Activated CD4-positive, alpha-beta T cell treated with anti-CD3 and anti-CD28 coated beads for 48 hours (primary cell): ENCODE results near the gene NELFCD.
"Not testable (repeated sequence)": the region's sequence is repeated elsewhere in the genome, so short reads cannot be mapped to it uniquely, and the experiment has no call there.

Experiments
- DNase-seq: peaks from one replicate; pipeline ENCODE4 v3.0.0-alpha.2; 2020

The NELFCD gene, protein sequence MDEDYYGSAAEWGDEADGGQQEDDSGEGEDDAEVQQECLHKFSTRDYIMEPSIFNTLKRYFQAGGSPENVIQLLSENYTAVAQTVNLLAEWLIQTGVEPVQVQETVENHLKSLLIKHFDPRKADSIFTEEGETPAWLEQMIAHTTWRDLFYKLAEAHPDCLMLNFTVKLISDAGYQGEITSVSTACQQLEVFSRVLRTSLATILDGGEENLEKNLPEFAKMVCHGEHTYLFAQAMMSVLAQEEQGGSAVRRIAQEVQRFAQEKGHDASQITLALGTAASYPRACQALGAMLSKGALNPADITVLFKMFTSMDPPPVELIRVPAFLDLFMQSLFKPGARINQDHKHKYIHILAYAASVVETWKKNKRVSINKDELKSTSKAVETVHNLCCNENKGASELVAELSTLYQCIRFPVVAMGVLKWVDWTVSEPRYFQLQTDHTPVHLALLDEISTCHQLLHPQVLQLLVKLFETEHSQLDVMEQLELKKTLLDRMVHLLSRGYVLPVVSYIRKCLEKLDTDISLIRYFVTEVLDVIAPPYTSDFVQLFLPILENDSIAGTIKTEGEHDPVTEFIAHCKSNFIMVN

DNA sequence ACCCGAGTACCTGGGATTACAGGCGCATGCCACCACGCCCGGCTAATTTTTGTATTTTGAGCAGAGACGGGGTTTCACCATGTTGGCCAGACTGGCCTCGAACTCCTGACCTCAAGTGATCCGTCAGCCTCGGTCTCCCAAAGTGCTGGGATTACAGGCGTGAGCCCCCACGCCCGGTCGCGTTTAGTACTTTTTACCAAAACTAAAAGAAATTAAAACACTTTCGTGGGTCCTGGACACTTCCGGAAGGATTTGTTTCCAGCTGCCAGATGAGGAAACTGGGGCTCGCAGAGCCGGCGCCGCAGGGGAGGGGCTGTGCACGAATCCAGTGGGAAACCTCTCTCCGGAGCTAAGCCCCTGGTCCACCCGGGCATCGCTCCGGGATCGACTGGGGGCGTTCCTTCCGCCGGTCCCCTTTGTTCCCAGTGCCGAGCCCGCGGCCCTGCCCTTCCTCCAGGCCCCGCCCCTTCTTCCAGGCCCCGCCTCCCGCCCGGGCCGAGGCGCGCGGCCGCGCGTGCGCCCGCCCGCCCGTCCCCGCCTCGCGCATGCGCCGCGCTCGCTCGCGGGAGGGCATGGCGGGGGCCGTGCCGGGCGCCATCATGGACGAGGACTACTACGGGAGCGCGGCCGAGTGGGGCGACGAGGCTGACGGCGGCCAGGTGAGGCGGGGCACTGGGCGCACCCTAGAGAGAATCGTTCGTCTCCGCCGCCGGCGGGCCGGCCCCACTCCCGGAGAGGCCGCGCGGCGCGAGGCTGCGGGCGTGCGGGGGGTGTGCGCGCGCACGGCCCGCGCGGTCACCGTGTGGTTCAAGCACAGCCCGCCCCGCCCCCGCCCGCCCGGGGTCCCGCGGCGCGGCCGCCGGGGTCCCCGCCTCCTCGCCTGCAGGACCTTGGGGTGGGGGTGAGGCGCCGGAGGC, at the start of gene NELFCD:
Gene NELFCD (plus strand): TSS at position 546 of the 917 bp plus-strand sequence. CDS start 54 bp downstream, at position 600.
- peak; percentile 91 for DNase-seq

DNA sequence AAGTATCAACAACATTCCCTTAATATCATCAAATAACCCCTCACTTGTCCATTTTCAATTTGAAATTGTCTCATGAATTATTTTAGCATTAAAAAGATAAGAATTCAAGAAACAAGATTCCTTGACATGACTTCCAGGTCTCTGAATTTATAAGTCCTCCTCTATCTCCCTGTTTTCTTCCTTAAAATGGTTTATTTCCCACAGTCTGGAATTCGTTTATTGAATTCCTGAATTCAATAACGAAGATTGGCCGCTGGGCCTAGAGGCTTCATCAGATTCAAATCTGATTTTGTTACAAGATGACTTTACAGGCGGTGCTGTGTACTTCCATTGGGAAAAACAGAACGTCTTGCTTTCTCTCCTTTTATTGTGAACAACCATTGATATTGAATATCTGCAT, 48.9 kb upstream of the NELFCD start:
- DNase-seq: no peak

DNA sequence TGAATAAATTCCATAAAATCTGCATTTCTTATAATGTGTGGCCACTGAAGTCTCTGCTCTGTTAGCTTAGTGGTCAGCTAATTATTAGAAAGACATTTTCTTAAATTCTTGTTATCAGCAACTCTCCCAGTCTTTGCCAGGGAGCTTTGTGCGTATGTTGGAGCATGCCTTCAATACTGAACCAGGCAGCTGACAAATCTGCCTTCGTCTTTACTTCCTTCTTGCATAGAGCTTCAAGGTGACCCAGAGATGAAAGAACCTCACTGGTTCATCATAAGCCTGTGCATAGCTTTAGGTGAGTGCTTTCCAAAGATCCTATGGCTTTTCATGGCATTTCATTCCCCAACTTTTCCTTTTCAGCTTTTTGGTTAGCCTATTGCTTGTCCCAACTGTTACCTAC, 43.0 kb upstream of the NELFCD start:
- no peak for DNase-seq

DNA sequence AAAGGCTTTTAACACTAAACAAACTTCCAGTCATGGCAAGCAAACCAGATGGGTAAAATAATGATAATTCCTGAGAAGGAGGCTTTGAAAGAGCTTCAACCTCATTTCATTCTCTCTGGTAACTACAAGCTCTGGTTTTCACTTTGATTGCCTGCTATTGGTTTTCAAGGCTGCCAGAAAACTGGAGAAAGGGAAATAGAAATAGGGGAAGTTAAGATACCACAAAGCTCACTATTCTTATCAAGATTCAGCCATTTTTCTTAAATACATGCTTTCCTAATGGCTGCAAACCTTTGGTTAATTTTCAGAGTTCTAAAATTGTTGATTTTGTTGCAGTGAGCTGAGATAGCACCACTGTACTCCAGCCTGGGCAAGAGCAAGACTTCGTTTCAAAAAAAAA, 42.5 kb upstream of the NELFCD start:
- no peak for DNase-seq

DNA sequence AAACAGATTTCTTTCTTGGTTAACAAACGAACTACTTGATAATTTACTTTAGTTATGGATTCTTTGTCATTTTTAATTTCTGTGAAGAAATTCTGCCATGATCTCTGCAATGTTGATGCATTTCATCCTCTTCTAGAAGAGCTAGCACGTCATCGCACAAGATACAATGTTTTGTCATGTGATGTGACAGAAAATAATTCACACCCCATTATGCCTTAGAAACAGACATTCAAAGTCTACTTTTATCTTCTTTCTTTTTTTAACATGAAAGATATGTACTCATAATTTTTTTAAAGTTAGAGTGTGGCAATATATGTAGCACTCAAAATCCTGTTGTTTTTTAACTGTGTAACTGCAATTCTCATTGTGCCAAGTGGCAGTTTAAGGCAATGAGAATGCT, 39.6 kb upstream of the NELFCD start:
- DNase-seq: no peak

DNA sequence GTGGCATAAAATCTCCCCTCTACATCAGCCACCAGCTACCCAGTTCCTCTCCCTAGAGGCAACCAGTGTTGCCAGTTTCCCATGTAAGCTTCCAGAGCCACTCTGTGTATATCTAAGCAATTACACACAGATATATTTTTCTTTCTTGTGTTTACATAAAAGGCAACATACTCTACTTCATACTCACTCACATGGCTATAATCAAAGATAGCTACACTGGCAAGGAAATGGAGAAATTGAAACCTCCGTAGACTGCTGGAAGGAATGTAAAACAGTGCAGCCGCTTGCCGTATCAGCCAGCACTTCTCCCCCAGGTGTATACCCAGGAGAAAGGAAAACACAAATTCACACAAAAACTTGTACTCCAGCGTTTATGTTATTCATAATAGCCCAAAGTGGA, 38.5 kb upstream of the NELFCD start:
- DNase-seq: no peak

DNA sequence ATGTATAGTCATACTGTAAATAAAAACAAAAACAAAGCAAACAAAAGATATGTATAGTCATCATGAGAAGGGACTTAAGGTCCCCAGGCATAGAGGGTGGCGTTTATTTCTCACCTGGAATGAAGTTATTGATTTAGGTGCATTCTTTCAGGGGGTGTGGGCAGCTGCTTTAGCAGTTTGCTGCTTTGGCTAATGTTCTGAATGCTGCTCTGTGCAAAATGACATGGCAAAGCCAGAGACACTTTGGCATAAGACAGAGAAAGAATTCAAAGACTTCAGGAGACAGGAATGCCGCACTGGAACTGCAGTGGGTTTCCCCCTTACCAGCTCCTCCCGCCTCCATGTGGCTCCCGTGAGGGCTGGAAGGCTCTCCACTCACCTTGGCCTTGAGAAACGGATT, 36.4 kb upstream of the NELFCD start:
- DNase-seq: no peak

DNA sequence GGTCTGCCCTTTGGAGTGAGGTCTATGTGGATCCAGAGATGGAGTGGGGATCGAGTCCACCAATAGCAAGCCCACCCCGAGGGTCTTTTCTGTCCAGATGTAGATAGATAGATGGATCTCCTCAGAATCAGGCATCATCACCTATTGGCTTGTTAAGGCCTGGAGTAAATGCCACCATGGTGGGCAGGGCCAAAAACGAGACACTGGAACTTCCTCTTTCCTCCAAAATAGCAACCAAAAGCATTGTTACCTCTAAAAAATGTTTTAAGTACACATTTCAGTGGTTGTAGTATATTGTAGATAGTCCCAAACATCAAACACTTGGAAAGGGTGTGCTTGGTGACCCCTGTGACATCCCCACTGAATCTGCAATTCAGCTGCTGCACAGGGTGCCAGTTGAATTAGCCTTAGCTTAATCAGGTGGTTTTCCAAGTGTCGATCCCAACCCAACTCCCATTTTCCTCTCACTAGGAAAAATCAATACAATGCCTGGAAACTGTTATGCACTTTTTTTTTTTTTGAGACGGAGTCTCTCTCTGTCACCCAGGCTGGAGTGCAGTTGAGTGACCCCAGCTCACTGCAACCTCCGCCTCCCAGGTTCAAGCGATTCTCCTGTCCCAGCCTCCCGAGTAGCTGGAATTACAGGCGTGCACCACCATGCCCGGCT, 35.0 kb upstream of the NELFCD start:
- no peak for DNase-seq

DNA sequence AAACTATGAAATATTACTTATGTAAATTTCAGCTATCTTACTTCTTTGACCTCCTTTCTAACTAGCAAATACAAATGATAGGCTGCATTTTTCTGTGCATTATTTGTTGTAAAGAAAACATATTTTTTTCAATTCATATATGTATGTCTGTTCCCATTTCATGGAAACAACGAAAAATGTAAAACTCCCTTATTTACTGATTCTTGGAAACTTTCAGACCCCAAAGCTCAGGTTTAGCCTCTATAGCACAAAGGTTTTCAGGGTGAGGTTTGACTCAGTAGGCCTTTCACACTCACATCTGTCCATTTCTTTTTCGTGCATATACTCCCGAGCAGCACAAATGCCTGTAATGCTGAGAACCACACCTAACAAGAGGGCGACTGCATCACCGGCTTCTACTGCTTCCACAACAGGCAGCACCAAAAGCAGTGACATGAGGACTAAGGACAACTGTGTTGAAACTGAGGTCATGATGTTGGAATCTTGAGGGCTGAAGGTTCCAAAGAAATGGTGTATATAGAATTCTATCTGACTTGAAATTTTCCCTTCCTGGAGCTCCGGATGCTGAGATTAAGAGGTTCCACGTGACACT, 33.2 kb upstream of the NELFCD start:
- DNase-seq: not testable (repeated sequence)

DNA sequence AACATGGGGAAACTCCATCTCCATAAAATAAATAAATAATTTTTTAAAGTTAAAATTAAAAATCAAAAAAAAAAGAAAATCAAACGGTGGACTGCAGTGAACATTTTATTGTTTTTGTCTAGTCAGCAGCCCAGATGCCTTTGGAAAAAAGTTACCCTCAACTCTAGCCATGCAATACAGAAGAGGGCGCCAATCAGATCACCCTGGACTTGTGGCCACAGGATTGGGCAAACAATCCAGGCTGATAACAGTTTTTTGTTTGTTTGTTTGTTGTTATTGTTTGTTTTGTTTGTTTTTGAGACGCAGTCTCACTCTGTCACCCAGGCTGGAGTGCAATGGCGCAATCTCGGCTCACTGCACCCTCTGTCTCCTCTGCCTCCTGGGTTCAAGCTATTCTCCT, 30.5 kb upstream of the NELFCD start:
- DNase-seq: no peak

DNA sequence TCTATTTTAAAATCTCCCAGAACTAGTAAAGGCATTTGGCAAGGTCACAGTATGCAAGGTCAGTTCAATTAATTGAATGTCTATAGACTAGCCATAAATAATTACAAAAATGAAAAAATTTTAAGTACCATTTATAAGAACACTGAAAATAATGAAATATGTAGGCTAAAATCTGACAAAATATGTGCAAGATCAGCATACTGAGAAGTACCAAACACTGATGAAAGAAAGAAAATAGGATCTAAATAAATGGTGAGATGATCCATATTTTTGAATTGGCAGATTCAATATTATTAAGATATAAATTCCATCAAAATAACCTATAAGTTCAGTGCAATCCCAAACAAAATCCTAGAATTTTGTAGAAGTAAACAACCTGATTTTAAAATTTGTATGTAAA, 28.0 kb upstream of the NELFCD start:
- no peak for DNase-seq

DNA sequence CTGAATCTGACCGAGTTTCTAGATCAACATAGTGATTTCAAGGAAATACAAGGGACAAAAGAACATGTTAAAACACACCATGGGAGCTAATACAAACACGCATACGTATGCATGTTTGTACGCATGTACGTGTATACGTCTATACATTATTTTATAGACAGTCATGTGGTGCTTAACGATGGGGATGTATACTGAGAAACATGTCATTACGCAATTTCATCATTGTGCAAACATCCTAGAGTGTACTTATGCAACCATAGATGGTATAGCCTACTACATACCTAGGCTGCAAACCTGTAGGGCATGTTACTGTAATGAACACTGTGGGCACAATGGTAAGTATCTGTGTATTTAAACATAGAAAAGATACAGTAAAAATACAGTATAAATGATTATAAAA, 25.0 kb upstream of the NELFCD start:
- DNase-seq: no peak

DNA sequence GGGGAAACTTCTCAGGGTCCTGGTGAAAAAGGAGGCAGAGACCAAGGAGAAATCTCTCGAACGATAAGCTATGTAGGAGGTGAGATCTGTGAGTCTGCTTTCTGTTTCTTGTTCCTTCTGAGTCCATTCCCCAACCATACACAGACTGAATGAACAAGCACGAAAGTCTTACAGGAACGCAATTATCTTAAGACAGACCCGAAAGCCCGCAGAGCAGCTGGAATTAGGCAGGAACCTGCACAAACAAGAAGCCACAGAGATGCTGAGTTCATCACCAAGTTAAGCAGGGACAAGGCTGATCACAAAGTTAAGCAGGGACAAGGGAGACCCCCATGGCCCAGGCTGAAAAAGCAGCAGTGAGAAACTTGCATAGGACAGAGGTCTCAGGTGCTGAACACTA, 21.4 kb upstream of the NELFCD start:
- DNase-seq: no peak

DNA sequence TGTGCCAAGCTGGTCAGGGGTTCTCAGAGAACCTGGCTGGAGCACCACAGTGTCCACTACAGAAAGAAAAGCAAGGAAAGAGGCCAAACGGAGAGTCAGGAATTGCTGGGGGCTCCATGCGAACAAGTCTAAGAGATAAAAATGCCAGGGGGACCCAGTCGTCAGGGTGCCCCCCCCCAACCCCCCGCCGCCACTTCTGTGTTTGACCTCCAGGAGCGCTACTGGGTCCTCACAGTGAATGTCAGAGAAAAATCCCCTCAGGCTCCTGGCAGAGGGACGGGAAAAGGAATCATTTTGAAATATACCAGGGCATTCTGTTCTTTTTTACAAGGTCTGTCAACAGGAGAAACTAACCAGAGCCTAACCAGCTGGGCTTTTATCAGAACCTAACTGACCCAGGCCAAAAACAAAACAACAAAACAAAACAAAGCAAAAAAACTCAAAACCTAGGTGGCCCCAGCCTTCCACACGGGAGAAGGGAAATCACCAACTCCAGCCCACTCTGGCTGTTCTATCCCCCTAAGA, 17.9 kb upstream of the NELFCD start:
- DNase-seq: no peak

DNA sequence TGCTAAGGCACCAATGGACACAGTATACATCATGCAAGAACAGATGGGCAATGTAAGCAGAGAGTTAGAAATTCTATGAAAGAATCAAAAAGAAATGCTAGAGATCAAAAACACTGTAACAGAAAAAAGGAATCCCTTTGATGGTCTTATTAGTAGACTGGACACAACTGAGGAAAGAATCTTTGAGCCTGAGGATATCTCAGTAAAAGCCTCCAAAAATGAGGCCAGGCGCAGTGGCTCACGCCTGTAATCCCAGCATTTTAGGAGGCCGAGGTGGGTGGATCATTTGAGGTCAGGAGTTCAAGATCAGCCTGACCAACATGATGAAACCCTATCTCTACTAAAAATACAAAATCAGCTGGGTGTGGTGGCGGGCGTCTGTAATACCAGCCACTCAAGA, 17.1 kb upstream of the NELFCD start:
- not testable (repeated sequence) for DNase-seq

DNA sequence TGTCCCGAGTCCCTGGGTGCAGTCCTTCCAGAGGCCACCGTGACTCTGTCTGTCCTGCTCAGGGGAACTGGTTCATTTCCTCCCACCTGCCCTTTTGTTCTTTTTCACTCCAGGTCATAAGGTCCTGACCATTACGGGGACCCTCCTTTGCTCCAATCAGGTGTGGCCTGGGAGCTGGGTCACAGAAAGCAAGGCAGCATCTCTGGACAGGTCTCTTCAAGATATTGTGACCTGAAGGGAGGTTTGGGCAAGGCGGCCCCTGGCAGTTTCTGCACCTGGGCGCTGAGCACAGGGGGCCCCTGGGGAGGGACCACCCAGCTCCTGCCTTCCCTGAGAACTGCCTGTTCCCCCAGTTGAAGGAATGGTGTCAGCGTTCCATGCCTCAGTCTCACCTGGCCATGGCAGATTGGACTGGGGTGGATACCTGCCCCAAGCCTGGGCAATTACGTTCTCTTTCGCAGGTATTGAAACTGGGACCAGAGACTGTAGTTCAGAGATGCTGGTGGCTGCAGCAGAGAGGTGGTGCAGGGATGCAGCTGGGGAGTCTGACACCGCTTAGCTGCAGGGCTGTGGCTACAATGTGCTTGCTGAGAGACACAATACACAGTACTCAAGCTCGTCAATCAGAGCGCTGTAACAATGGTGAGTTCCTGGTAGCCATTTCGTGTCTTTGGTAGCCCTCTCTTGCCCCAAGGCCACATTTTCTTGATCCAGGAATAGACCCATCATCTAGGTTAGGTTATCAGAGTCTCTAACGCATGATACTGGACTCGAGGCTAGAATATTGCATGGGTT, 15.6 kb upstream of the NELFCD start:
- no peak for DNase-seq

DNA sequence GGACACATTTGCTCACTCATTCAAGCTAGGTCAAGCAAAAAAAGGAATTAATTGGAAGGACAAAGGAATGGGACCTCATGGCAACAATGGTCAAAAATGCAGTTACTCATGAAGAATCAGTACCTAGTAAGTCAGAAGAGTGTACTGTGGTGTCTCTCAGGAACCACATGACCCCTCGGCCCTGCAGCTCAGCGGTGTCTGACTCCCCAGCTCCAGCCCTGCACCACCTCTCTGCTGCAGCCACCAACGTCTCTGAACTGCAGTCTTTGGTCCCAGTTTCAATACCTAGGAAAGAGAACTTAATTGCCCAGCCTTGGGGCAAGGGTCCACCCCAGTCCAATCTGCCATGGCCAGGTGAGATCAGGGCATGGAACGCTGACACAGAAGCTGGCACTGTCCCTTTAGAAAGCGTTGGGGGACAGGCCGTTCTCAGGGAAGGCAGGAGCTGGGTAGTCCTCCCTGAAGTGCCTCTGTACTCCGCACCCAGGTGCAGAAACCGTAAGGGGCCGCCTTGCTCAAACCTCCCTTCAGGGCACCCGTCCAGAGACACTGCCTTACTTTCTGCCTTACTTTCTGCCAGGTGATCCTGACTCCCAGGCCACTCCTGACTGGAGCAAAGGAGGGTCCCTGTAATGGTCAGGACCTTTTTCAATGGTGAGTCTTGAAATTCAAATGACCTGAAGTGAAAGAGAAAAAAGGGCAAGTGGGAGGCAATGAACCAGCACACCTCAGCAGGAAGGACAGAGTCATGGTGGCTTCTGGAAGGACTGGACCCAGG, 13.2 kb upstream of the NELFCD start:
- DNase-seq: no peak

DNA sequence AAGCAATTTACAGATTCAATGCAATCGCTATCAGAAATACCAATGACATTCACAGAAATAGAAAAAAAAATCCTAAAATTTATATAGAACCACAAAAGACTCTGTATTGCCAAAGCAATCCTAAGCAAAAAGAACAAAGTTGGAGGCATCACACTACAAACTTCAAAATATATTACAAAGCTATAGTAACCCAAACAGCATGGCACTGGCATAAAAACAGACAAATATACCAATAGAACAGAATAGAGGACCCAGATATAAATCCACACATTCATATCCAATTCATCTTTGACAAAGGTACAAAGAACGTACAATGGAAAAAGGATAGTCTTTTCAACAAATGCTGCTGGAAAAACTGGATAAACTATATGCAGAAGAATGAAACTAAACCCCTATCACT, 11.6 kb upstream of the NELFCD start:
- no peak for DNase-seq

DNA sequence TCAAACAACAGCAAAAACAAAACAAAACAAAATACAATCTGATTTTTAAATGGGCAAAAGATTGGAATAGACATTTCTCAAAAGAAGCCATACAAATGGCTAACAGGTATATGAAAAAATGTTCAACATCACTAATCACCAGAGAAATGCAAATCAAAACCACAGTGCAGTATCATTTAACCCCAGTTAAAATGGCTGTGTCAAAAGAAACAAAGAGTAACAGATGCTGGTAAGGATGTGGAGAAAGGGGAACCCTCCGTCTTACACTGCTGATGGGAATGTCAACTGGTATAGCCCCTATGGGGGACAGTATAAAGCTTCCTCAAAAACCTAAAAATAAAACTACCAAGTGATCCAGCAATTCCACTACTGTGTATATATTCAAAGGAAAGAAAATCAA, 10.9 kb upstream of the NELFCD start:
- no peak for DNase-seq

DNA sequence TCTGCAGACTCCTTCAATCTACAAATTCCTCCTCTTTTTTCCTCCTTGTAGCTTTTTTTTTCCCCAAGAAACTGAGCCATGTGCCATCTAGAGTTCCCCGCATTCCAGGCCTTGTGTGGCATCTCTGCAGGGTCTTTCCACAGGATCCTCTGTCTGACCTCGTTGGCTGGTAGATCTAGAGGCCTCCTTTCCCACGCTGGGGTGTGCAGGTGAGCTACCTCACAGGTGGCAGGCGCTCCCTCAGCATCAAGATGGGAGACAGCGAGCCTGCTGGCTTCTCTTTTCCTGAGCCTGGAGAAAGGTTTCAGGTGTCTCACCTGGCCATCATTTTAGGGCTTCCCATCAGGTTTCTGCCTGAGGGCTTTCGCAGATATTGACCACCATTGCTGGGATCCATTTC, 9.6 kb upstream of the NELFCD start:
- DNase-seq: no peak

DNA sequence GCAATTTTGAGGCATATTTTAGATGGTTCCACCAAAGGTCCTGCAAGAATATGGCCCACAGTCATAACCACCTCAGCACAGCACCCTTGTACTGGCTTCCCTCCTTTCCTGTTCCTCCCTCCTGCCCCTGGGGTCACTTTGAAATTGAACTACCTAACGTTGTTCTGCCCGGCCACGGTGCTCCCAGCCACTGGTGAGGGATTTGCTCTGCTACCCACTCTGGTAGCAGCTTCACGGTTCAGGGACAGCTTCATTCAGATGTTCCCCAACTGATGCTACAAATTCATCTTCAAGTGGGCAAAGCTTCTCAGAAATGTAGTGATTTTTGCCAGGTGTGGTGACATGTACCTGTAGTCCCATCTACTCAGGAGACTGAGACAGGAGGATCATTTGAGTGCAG, 7.9 kb upstream of the NELFCD start:
- no peak for DNase-seq
